Prostate gland (tissue), 2 donors: ENCODE results near the gene RPN1. TPM values are rescaled to one million over a fixed set of nuclear protein-coding genes. Genes with fewer than 3 reads are reported as not detected.

Experiments
- DNase-seq: peaks from one replicate; pipeline ENCODE4 v3.0.0-alpha.2; 2019; ENCODE audit warnings: low spot score
- H3K27ac ChIP-seq, 2 donors: fragments of 200-600 bp; sonication (generic); 2 replicates each; pipeline ENCODE4 v1.5.1; 2017 to 2019
- H3K27me3 ChIP-seq: fragments of 200-600 bp; sonication (generic); replicated peaks from 2 replicates; pipeline ENCODE4 v1.5.1; 2019; ENCODE audit not compliant: insufficient read depth
- H3K36me3 ChIP-seq, 2 donors: fragments of 200-600 bp; sonication (generic); 1 replicate in 1 of 2; 2 replicates in 1 of 2; pipeline versions ENCODE4 v1.5.1 to v1.8.1; 2017 to 2019
- H3K4me1 ChIP-seq: fragments of 200-600 bp; sonication (generic); replicated peaks from 2 replicates; pipeline ENCODE4 v1.5.1; 2019
- H3K4me3 ChIP-seq, 2 donors: fragments of 200-600 bp; sonication (generic); 2 replicates each; pipeline ENCODE4 v1.5.1; 2017 to 2019
- H3K9me3 ChIP-seq: fragments of 200-600 bp; sonication (generic); 2 replicates; pipeline ENCODE4 v1.5.1; 2017
- POLR2A ChIP-seq: fragments of 450-650 bp; IDR thresholded peaks from one replicate; pipeline ENCODE4 v1.6.1; 2016; ENCODE audit warnings: antibody characterized with exemption, mild to moderate bottlenecking
- POLR2AphosphoS5 ChIP-seq: sonication (generic); formaldehyde crosslinking; IDR thresholded peaks from one replicate; pipeline ENCODE4 v1.6.1; 2017; ENCODE audit warnings: antibody characterized with exemption
- WGBS: methylation state at CpG from one replicate; pipeline ENCODE4 v1.1.5; 2018; 5-methylcytosine and 5-hydroxymethylcytosine counted together
- intact Hi-C: fragments of 100-400 bp; cut with DNase I; formaldehyde crosslinking; loops from one replicate; pipeline ENCODE4 v1.14.2; 2022
- total RNA-seq, 2 donors: library from RNA; depleted of rRNA; stranded (reverse); fragments of >200 nt; gene quantifications; one replicate each; pipeline ENCODE4 v1.1.0, GENCODE V29; 2016
- TF ChIP-seq, protein P1 (sequence below), 4 experiments: fragments of 200-600 bp in 2 of 4; fragments of 450-650 bp in 2 of 4; sonication (generic) in 2 of 4; IDR thresholded peaks; 1 replicate in 3 of 4; 2 replicates in 1 of 4; pipeline ENCODE4 v1.5.1; 2016 to 2019; ENCODE audit warnings: antibody characterized with exemption in 4 of 4, mild to moderate bottlenecking in 2 of 4, moderate library complexity in 2 of 4

Gene RPN1
- total RNA-seq, 2 donors from 2014 or later: 291 to 359 TPM

- no peak for TF ChIP-seq POLR2A
- TF ChIP-seq, protein P1, sequence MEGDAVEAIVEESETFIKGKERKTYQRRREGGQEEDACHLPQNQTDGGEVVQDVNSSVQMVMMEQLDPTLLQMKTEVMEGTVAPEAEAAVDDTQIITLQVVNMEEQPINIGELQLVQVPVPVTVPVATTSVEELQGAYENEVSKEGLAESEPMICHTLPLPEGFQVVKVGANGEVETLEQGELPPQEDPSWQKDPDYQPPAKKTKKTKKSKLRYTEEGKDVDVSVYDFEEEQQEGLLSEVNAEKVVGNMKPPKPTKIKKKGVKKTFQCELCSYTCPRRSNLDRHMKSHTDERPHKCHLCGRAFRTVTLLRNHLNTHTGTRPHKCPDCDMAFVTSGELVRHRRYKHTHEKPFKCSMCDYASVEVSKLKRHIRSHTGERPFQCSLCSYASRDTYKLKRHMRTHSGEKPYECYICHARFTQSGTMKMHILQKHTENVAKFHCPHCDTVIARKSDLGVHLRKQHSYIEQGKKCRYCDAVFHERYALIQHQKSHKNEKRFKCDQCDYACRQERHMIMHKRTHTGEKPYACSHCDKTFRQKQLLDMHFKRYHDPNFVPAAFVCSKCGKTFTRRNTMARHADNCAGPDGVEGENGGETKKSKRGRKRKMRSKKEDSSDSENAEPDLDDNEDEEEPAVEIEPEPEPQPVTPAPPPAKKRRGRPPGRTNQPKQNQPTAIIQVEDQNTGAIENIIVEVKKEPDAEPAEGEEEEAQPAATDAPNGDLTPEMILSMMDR (IDR thresholded peaks at IDR 0.05): peak; percentile 27 to 93 (median 62)
- peak; percentile 55 for TF ChIP-seq POLR2AphosphoS5
- H3K4me3 ChIP-seq: no peak overlapping the region
- no peaks in the 10 kb centered on the region for H3K27me3 ChIP-seq
- H3K36me3 ChIP-seq: no peaks in the 10 kb centered on the region
- intact Hi-C loops: loop anchor here (5.0 kb wide), 1 partner anchor 157 kb away; no protein-coding TSS in a partner anchor
- DNase-seq: peak; percentile 74
- no peaks in the 10 kb centered on the region for H3K4me1 ChIP-seq
- no peaks in the 10 kb centered on the region for H3K9me3 ChIP-seq
- H3K27ac ChIP-seq: no peak overlapping the region
- WGBS: 21% methylated on average over 13 of the region's 13 CpGs
These were observed 66.1 kb downstream of the RPN1 start for GRCh38 chr3:128584412-128585020.

GRCh38 chr3:128581566-128581965 is 69.1 kb downstream of the RPN1 start:
- no peak for DNase-seq
- no peak overlapping the region for H3K4me3 ChIP-seq
- H3K27me3 ChIP-seq: no peaks in the 10 kb centered on the region
- no peak overlapping the region for H3K27ac ChIP-seq
- TF ChIP-seq, protein P1 (IDR thresholded peaks at IDR 0.05): no peak
- TF ChIP-seq POLR2A (no peak), POLR2AphosphoS5 (no peak)
- intact Hi-C loops: loop anchor here (5.0 kb wide), 1 partner anchor 154 kb away; no protein-coding TSS in a partner anchor
- no peaks in the 10 kb centered on the region for H3K9me3 ChIP-seq
- no peaks in the 10 kb centered on the region for H3K36me3 ChIP-seq
- H3K4me1 ChIP-seq: no peaks in the 10 kb centered on the region

DNA sequence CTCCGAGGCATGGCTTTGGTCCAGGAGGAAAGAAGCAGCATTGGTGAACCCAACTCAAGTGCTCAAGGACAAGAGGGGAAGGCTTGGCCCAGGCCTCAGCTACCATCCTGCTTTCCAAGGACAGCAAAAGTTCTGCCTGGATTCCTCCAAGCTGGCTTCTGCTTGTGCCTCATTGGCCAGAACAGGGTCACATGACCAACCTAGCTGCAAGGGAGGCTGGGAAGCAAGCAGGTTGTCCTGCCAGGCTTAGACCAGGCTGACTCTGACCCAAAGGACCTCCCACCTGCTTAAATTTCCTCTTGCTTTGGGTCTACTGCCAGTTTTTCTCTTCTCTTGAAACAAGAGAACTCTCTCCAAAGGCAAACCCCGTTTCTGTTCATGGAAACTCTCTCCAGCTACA is 70.7 kb downstream of the RPN1 start:
- DNase-seq: no peak
- 94% methylated on average over 2 of the region's 2 CpGs for WGBS
- H3K9me3 ChIP-seq: no peaks in the 10 kb centered on the region
- no peaks in the 10 kb centered on the region for H3K36me3 ChIP-seq
- H3K4me3 ChIP-seq: no peak overlapping the region
- intact Hi-C loops: loop anchor here (5.0 kb wide), 1 partner anchor 153 kb away; no protein-coding TSS in a partner anchor
- TF ChIP-seq, protein P1 (IDR thresholded peaks at IDR 0.05): no peak
- no peak for TF ChIP-seq POLR2A
- TF ChIP-seq POLR2AphosphoS5: no peak
- no peaks in the 10 kb centered on the region for H3K4me1 ChIP-seq
- H3K27me3 ChIP-seq: no peaks in the 10 kb centered on the region
- no peak overlapping the region for H3K27ac ChIP-seq

DNA sequence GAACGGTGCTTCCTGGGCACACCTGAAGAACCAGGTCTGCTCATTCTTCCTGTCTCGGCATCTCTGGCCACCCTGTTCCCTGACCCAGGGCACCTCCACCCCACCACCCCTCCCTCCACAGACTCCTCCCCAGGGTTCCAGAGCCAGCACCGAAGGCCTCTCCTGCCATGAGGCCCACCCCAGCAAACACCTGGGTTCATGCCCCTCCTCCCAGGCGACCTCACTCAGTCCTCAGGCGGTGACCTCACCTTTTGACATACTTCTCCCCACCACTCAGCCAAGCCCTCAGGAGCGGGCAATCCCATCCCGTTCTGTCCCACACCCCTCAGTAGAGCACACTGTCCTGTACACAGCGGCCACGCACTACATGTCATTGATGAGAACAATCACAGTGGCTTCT is 72.3 kb downstream of the RPN1 start:
- Histone ChIP-seq H3K27me3 (no peaks in the 10 kb centered on the region), H3K27ac (no peak overlapping the region), H3K36me3 (no peaks in the 10 kb centered on the region), H3K4me1 (no peaks in the 10 kb centered on the region), H3K4me3 (no peak overlapping the region), H3K9me3 (no peaks in the 10 kb centered on the region)
- DNase-seq: no peak
- intact Hi-C loops: no loop called here
- no peak for TF ChIP-seq POLR2A
- TF ChIP-seq POLR2AphosphoS5: no peak
- TF ChIP-seq, protein P1 (IDR thresholded peaks at IDR 0.05): no peak
- 85% methylated on average over 9 of the region's 9 CpGs for WGBS

GRCh38 chr3:128577711-128578110 is 72.9 kb downstream of the RPN1 start:
- Histone ChIP-seq H3K9me3 (no peaks in the 10 kb centered on the region), H3K4me1 (no peaks in the 10 kb centered on the region), H3K27ac (no peak overlapping the region), H3K4me3 (no peak overlapping the region), H3K36me3 (no peaks in the 10 kb centered on the region), H3K27me3 (no peaks in the 10 kb centered on the region)
- 50% methylated on average over 10 of the region's 10 CpGs for WGBS
- no peak for DNase-seq
- intact Hi-C loops: no loop called here
- TF ChIP-seq POLR2A (no peak), POLR2AphosphoS5 (no peak)
- TF ChIP-seq, protein P1 (IDR thresholded peaks at IDR 0.05): no peak
